ENCODE data around the gene SIGLEC15.

Gene SIGLEC15

GRCh38 chr18:45830917-45831316 is 5.4 kb downstream of the SIGLEC15 start:
- no peak for TF ChIP-seq GABPA (IDR thresholded peaks at IDR 0.05; ENCODE audit: low read depth)
- no peak for TF ChIP-seq POLR2AphosphoS5 (IDR thresholded peaks at IDR 0.05; ENCODE audit: low read depth)
- no peak for TF ChIP-seq REST (IDR thresholded peaks at IDR 0.05; ENCODE audit: insufficient replicate concordance, low read depth)
- no peak for TF ChIP-seq CTCF (IDR thresholded peaks at IDR 0.05; ENCODE audit: insufficient read depth, low read length)
- TF ChIP-seq SPI1 (IDR thresholded peaks at IDR 0.05; ENCODE audit: borderline replicate concordance, low read depth): no peak
- DNase-seq (ENCODE audit: low read depth in 1 of 2, low spot score in 1 of 2): no peak
- no peaks in the 10 kb centered on the region for H3K27me3 ChIP-seq (ENCODE audit: insufficient read depth, poor library complexity, severe bottlenecking)
- H3K27ac ChIP-seq (replicated peaks): no peak overlapping the region
- H3K4me3 ChIP-seq (replicated peaks; ENCODE audit: insufficient read depth, low read length): no peak overlapping the region

GRCh38 chr18:45833846-45834245 is 8.4 kb downstream of the SIGLEC15 start:
- no peak overlapping the region for H3K4me3 ChIP-seq (replicated peaks; ENCODE audit: insufficient read depth, low read length)
- H3K27me3 ChIP-seq (ENCODE audit: insufficient read depth, poor library complexity, severe bottlenecking): no peaks in the 10 kb centered on the region
- TF ChIP-seq POLR2AphosphoS5 (IDR thresholded peaks at IDR 0.05; ENCODE audit: low read depth) (no peak), CTCF (IDR thresholded peaks at IDR 0.05; ENCODE audit: insufficient read depth, low read length) (no peak), GABPA (IDR thresholded peaks at IDR 0.05; ENCODE audit: low read depth) (no peak), SPI1 (IDR thresholded peaks at IDR 0.05; ENCODE audit: borderline replicate concordance, low read depth) (no peak)
- no peak for DNase-seq (ENCODE audit: low read depth in 1 of 2, low spot score in 1 of 2)
- no peak overlapping the region for H3K27ac ChIP-seq (replicated peaks)

GRCh38 chr18:45834306-45834705 is 8.8 kb downstream of the SIGLEC15 start:
- Histone ChIP-seq H3K27me3 (ENCODE audit: insufficient read depth, poor library complexity, severe bottlenecking) (no peaks in the 10 kb centered on the region), H3K27ac (replicated peaks) (no peak overlapping the region), H3K4me3 (replicated peaks; ENCODE audit: insufficient read depth, low read length) (no peak overlapping the region)
- peak in 1 of 2 experiments; percentile 45 for DNase-seq (ENCODE audit: low read depth in 1 of 2, low spot score in 1 of 2)
- TF ChIP-seq REST (IDR thresholded peaks at IDR 0.05; ENCODE audit: insufficient replicate concordance, low read depth) (no peak), POLR2AphosphoS5 (IDR thresholded peaks at IDR 0.05; ENCODE audit: low read depth) (no peak), GABPA (IDR thresholded peaks at IDR 0.05; ENCODE audit: low read depth) (no peak), SPI1 (IDR thresholded peaks at IDR 0.05; ENCODE audit: borderline replicate concordance, low read depth) (no peak), CTCF (IDR thresholded peaks at IDR 0.05; ENCODE audit: insufficient read depth, low read length) (no peak)

- no peak overlapping the region for H3K4me3 ChIP-seq (replicated peaks; ENCODE audit: insufficient read depth, low read length)
- H3K27me3 ChIP-seq (ENCODE audit: insufficient read depth, poor library complexity, severe bottlenecking): no peaks in the 10 kb centered on the region
- DNase-seq (ENCODE audit: low read depth in 1 of 2, low spot score in 1 of 2): no peak
- TF ChIP-seq REST (IDR thresholded peaks at IDR 0.05; ENCODE audit: insufficient replicate concordance, low read depth) (no peak), SPI1 (IDR thresholded peaks at IDR 0.05; ENCODE audit: borderline replicate concordance, low read depth) (peak; percentile 16; the same call in 1 of the 2 replicates), POLR2AphosphoS5 (IDR thresholded peaks at IDR 0.05; ENCODE audit: low read depth) (no peak), CTCF (IDR thresholded peaks at IDR 0.05; ENCODE audit: insufficient read depth, low read length) (no peak), GABPA (IDR thresholded peaks at IDR 0.05; ENCODE audit: low read depth) (no peak)
- no peak overlapping the region for H3K27ac ChIP-seq (replicated peaks)
Observed at GRCh38 chr18:45835057-45835636, 9.7 kb downstream of the SIGLEC15 start.

Data from HL-60 (cell line).